ENCODE measurements around the gene IL19.

Gene IL19

DNA sequence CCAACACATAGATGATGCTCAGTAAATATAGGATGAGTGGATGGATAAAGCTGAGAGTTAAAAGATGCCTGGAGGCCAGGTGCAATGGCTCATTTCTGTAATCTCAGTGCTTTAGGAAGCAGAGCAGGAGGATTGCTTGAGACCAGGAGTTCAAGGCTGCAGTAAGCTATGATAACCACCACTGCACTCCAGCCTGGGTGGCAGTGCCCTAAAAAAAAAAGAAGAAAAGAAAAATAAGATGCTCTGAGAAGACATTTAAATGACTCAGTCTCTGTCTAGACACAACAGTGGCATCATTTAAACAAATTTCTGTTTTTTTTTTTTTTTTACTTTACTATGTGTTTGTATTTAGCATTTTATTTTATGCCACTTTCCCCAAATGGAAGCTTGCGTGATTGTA is 25.3 kb upstream of the IL19 start:
- Histone ChIP-seq H3K27me3 (ENCODE audit: insufficient read depth, poor library complexity, severe bottlenecking) (no peaks in the 10 kb centered on the region), H3K27ac (replicated peaks) (no peak overlapping the region), H3K4me3 (replicated peaks; ENCODE audit: insufficient read depth, low read length) (no peak overlapping the region)
- DNase-seq (ENCODE audit: low read depth in 1 of 2, low spot score in 1 of 2), result no peak
- no peak for TF ChIP-seq GABPA (IDR thresholded peaks at IDR 0.05; ENCODE audit: low read depth)
- TF ChIP-seq, protein P1, sequence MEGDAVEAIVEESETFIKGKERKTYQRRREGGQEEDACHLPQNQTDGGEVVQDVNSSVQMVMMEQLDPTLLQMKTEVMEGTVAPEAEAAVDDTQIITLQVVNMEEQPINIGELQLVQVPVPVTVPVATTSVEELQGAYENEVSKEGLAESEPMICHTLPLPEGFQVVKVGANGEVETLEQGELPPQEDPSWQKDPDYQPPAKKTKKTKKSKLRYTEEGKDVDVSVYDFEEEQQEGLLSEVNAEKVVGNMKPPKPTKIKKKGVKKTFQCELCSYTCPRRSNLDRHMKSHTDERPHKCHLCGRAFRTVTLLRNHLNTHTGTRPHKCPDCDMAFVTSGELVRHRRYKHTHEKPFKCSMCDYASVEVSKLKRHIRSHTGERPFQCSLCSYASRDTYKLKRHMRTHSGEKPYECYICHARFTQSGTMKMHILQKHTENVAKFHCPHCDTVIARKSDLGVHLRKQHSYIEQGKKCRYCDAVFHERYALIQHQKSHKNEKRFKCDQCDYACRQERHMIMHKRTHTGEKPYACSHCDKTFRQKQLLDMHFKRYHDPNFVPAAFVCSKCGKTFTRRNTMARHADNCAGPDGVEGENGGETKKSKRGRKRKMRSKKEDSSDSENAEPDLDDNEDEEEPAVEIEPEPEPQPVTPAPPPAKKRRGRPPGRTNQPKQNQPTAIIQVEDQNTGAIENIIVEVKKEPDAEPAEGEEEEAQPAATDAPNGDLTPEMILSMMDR (IDR thresholded peaks at IDR 0.05; ENCODE audit: insufficient read depth, low read length), result no peak
- TF ChIP-seq, protein P2, sequence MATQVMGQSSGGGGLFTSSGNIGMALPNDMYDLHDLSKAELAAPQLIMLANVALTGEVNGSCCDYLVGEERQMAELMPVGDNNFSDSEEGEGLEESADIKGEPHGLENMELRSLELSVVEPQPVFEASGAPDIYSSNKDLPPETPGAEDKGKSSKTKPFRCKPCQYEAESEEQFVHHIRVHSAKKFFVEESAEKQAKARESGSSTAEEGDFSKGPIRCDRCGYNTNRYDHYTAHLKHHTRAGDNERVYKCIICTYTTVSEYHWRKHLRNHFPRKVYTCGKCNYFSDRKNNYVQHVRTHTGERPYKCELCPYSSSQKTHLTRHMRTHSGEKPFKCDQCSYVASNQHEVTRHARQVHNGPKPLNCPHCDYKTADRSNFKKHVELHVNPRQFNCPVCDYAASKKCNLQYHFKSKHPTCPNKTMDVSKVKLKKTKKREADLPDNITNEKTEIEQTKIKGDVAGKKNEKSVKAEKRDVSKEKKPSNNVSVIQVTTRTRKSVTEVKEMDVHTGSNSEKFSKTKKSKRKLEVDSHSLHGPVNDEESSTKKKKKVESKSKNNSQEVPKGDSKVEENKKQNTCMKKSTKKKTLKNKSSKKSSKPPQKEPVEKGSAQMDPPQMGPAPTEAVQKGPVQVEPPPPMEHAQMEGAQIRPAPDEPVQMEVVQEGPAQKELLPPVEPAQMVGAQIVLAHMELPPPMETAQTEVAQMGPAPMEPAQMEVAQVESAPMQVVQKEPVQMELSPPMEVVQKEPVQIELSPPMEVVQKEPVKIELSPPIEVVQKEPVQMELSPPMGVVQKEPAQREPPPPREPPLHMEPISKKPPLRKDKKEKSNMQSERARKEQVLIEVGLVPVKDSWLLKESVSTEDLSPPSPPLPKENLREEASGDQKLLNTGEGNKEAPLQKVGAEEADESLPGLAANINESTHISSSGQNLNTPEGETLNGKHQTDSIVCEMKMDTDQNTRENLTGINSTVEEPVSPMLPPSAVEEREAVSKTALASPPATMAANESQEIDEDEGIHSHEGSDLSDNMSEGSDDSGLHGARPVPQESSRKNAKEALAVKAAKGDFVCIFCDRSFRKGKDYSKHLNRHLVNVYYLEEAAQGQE (IDR thresholded peaks at IDR 0.05; ENCODE audit: insufficient replicate concordance, low read depth), result no peak
- TF ChIP-seq SPI1 (IDR thresholded peaks at IDR 0.05; ENCODE audit: borderline replicate concordance, low read depth), result no peak
- TF ChIP-seq POLR2AphosphoS5 (IDR thresholded peaks at IDR 0.05; ENCODE audit: low read depth), result no peak

DNA sequence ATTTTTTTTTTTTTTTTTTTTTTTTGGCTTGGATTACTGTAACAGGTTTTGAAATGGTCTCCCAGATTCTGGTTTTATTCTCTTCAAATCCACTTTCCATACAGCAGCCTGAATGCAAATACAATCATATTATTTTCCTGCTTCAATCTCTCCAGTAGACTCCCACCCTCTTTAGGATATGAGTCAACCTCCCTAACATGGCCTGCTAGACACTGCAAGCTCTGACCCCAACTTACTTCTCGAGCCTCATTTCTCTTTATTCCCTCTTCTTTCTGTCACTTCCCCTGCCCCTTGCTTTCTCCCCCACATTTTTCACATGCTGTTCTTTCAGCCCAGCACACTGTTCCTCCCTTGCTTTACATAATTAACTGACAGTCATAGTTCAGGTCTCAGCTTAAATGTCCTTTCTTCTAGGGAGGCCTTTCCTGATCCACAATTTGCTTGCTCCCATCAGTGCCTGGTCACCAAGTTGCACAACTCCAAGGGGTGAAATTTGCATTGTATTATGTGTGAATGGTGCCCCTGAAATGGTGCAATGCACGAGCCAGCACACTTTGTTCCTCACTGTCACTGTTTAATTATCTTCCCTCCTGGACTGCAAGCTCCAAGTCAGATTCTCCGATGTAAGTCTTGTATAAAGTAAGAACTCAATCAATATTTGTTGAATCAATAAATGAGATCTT is 22.1 kb upstream of the IL19 start:
- TF ChIP-seq POLR2AphosphoS5 (IDR thresholded peaks at IDR 0.05; ENCODE audit: low read depth), result no peak
- TF ChIP-seq SPI1 (IDR thresholded peaks at IDR 0.05; ENCODE audit: borderline replicate concordance, low read depth), result no peak
- Histone ChIP-seq H3K27me3 (ENCODE audit: insufficient read depth, poor library complexity, severe bottlenecking) (no peaks in the 10 kb centered on the region), H3K4me3 (replicated peaks; ENCODE audit: insufficient read depth, low read length) (no peak overlapping the region), H3K27ac (replicated peaks) (no peak overlapping the region)
- peak; percentile 29 to 78 for DNase-seq (ENCODE audit: low read depth in 1 of 2, low spot score in 1 of 2)

DNA sequence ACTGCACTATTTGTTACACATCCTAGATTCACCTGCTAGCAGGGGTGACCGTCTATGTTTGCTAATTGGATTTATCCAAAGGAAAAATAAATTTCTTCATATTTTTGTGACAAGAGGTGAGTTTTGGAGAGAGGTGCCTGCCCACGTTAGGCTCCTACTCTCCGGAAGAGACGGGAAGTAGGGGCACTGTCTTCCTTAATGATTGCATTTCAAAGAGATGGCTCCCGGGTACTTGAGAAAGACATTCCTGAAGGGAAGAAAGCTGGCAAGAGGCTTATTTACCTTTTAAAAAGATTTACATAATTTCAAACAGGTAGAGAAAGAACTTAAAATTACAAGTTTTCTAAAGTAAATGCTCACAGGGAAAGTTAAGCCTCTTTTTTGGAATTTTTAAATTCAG is 18.7 kb upstream of the IL19 start:
- Histone ChIP-seq H3K4me3 (replicated peaks; ENCODE audit: insufficient read depth, low read length) (no peak overlapping the region), H3K27ac (replicated peaks) (no peak overlapping the region)
- DNase-seq (ENCODE audit: low read depth in 1 of 2, low spot score in 1 of 2), result no peak

More for the DNA sequence above, 18.7 kb upstream of the IL19 start:
- TF ChIP-seq GABPA (IDR thresholded peaks at IDR 0.05; ENCODE audit: low read depth) (no peak), POLR2AphosphoS5 (IDR thresholded peaks at IDR 0.05; ENCODE audit: low read depth) (no peak), SPI1 (IDR thresholded peaks at IDR 0.05; ENCODE audit: borderline replicate concordance, low read depth) (no peak)
- TF ChIP-seq, protein P2 (IDR thresholded peaks at IDR 0.05; ENCODE audit: insufficient replicate concordance, low read depth), result no peak
- TF ChIP-seq, protein P1 (IDR thresholded peaks at IDR 0.05; ENCODE audit: insufficient read depth, low read length), result no peak
- H3K27me3 ChIP-seq (ENCODE audit: insufficient read depth, poor library complexity, severe bottlenecking), result no peaks in the 10 kb centered on the region
